HL-60 (cell line): ENCODE data around the gene MTCH2.

ENCODE experiments used
- CTCF ChIP-seq: IDR thresholded peaks from one replicate; pipeline ENCODE4 v1.5.1; 2011; ENCODE audit warnings: low read length, control low read depth, inconsistent platforms; ENCODE audit not compliant: insufficient read depth
- GABPA ChIP-seq: IDR thresholded peaks from 2 replicates; pipeline ENCODE4 v1.6.1; 2012; ENCODE audit warnings: low read depth
- POLR2AphosphoS5 ChIP-seq: IDR thresholded peaks from 2 replicates; pipeline ENCODE4 v1.6.1; 2012; ENCODE audit warnings: low read depth
- REST ChIP-seq: IDR thresholded peaks from 2 replicates; pipeline ENCODE4 v1.6.1; 2012; ENCODE audit warnings: low read depth; ENCODE audit not compliant: insufficient replicate concordance

- TF ChIP-seq CTCF (no peak), POLR2AphosphoS5 (peak; percentile 72), REST (no peak), GABPA (no peak)
Measured at GRCh38 chr11:47587723-47588326, 54.5 kb downstream of the MTCH2 start.
